MG63 (cell line): ENCODE results near the gene ZNG1B. TPM values are rescaled to one million over a fixed set of nuclear protein-coding genes. Genes with fewer than 3 reads are reported as not detected.
"Not testable (repeated sequence)": the region's sequence is repeated elsewhere in the genome, so short reads cannot be mapped to it uniquely, and the experiment has no call there.

Experiments
- DNase-seq: peaks from one replicate; pipeline ENCODE4 v3.0.0-alpha.2; 2020
- H3K27me3 ChIP-seq: fragments of 250-450 bp; sonication (Bioruptor Pico); 2 replicates; pipeline ENCODE4 v1.5.1; 2020; ENCODE audit warnings: mild to moderate bottlenecking, moderate library complexity
- H3K36me3 ChIP-seq: fragments of 250-450 bp; sonication (Bioruptor Pico); 2 replicates; pipeline ENCODE4 v1.5.1; 2020; ENCODE audit warnings: mild to moderate bottlenecking, moderate library complexity
- H3K4me3 ChIP-seq: fragments of 250-450 bp; sonication (Bioruptor Pico); 2 replicates; pipeline ENCODE4 v1.5.1; 2020; ENCODE audit warnings: mild to moderate bottlenecking, moderate library complexity
- H3K9me3 ChIP-seq: fragments of 250-450 bp; sonication (Bioruptor Pico); 2 replicates; pipeline ENCODE4 v1.5.1; 2020; ENCODE audit warnings: mild to moderate bottlenecking, moderate library complexity
- total RNA-seq: library from RNA; depleted of rRNA; stranded (reverse); fragments of >200 nt; shearing (Covaris generic); gene quantifications from 2 replicates; pipeline ENCODE4 v1.2.3, GENCODE V29; 2014; ENCODE audit warnings: low replicate concordance; rRNA removed

Gene ZNG1B
- total RNA-seq, 1 experiment from 2014 or later = 12.9 TPM

DNA sequence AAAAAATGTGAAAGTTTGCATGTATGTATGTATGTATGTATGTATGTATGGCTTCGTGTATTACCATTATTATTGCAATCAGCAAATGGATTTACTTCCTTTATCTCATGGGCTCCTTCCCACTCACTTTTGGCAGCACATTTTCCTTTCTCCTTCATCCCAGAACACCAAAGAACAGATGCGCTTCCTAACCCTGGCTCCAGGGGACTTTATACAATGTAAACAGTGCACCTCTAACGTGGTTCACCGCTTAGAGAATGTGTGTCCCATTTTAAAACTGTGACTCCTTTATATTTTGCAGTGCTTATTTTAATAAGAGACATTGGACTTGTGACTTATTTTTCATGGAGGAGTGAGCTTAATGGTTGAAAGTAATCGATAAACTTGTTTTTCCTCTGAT is 90.6 kb downstream of the ZNG1B start:
- H3K36me3 ChIP-seq, DNase-seq, H3K4me3 ChIP-seq, H3K9me3 ChIP-seq, H3K27me3 ChIP-seq: not testable (repeated sequence)

DNA sequence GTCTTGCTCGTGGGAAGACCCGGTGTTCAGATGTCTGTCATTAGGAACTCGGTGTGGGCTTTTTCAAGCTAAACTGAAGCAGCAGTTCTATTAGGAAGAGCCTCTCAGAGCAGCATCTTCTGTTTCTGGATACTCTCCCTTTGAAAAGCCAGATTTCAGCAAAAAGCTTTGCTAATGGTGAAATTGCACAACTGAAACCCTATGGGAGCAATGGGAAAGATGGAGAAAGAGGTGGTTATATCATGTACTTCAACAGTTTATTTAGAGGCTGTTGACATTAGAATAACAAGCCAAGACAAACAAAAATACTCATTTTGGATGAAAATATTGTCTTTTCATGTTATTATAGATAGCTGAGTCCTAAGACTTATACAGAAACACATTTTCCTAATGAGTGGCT is 91.4 kb downstream of the ZNG1B start:
- H3K36me3 ChIP-seq, H3K27me3 ChIP-seq, H3K9me3 ChIP-seq, H3K4me3 ChIP-seq, DNase-seq: not testable (repeated sequence)

DNA sequence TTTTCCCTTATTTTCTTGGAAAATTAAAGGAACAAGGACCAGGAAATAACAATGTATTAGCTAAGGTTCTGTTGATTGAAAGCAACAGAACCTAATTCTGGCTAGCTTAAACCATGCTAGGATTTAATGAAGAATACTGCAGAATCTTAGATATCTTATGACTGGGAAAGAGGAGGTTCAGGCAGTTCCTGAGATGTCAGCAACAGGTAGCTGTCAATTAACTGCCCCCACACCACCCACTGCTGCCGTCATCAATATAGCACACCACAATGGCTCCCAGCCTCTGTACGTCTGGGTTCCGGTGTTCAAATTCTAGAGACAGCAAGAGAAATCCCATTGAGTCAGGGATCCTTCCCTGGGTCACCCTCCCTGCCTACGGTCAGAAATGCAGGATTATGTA is 95.5 kb downstream of the ZNG1B start:
- H3K27me3 ChIP-seq, H3K9me3 ChIP-seq, H3K4me3 ChIP-seq, DNase-seq, H3K36me3 ChIP-seq: not testable (repeated sequence)

DNA sequence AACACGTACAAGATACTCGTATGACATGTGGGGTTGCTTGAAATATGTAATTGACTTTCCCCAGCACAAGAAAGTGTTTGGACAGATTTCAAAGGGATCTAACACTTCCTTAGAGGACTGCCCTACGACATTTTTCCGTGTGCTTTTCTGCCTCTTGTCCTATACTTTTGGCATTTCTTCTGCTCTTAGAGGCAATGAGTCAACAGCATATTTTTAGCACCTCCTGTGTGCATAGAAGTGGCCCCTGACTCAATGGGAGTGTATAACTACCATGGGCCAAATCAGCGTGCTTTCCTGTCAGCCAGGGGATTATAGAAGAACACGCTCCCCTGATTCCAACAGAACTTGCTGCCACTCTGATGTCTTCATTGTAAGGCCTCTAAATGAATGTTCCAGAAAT is 99.1 kb downstream of the ZNG1B start:
- H3K27me3 ChIP-seq, H3K36me3 ChIP-seq, H3K9me3 ChIP-seq, H3K4me3 ChIP-seq: not testable (repeated sequence)
- peak; percentile 11 for DNase-seq

DNA sequence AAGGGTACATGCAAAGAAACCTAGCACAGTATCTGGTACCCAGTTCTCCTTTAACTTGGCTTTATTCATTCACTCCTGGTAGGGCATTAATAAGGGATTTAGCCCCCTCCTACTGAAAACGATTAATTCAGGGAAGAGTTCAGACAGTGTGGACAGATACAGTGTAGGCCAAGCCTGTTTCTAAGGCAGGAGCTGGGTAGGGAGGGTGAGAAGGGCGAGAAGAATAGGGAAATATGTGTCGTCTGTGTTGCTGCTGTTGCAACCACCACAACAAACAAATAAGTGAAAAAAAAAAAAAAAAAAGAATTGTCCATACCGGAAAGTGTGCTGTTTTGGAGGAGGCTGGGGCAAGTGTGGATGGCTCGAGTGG is 103.3 kb downstream of the ZNG1B start:
- H3K36me3 ChIP-seq, H3K9me3 ChIP-seq, H3K4me3 ChIP-seq, DNase-seq, H3K27me3 ChIP-seq: not testable (repeated sequence)

DNA sequence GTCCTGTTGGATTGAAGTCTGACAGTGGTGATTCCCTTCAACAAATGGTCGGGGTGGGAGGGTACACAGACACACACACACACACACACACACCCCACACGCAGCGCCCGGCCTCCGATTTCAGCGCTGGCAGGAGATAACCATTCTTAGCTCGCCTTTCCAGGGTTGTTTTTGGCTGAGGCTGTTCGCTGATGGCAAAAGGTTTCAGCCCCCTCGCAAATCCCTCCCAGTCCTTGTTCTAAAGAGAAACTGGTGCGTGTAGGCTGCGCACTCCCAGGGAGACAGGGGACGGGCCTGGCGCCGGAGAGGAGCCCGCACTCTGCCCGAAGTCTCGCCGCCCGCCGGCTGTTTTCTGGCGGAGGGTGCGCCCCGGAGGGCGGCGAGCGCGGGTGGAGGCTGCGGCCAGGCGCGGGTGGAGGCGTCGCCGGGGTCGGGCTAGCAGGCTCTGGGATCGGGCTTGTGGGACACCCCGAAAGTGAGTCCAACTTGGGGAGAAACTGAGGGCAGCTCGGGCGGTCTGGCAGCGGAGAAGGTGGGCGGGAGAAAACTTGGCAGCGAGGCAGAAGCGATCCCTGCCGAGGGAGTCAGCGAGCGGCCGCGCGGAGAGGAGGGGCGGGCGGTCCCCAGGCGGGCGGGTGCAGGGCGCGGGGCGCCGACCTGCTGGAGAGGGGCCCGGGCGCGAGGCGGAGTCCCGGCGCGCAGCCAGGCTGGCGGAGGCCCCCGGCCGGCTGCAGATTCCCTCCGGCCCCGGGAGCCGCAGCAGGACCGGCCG is 103.9 kb downstream of the ZNG1B start:
- not testable (repeated sequence) for H3K9me3 ChIP-seq, H3K36me3 ChIP-seq, H3K27me3 ChIP-seq
- DNase-seq = peak; percentile 66
- H3K4me3 ChIP-seq = peak overlapping the region; percentile 51

DNA sequence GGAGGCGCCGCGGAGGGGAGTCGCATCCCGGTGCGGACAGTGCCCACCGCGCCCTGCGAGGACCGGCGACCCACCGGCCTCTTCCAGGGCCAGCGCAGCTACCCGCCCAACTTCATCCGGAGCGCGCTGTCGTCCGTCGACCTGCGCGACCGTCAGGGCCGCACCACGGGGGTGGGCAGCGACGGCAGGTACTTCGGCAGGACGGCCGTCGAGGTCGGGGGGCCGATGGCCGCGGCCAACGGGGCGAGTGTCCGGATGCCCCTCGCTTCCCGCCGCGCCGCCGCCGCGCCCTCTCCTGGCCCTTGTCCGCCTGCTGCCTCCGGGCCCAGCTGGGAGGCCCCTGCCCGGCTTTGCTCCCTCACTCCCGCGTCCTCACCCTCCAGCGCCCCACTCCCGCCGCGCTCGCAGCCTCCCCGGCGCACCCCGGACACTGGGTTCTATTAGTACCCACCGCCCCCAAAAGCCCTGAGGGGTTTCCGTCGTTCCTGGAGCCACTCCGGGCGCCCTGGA is 104.5 kb downstream of the ZNG1B start:
- not testable (repeated sequence) for H3K27me3 ChIP-seq, H3K9me3 ChIP-seq, H3K36me3 ChIP-seq
- DNase-seq = peak; percentile 15
- H3K4me3 ChIP-seq = peak overlapping the region; percentile 32; the same call in 1 of the 2 replicates

DNA sequence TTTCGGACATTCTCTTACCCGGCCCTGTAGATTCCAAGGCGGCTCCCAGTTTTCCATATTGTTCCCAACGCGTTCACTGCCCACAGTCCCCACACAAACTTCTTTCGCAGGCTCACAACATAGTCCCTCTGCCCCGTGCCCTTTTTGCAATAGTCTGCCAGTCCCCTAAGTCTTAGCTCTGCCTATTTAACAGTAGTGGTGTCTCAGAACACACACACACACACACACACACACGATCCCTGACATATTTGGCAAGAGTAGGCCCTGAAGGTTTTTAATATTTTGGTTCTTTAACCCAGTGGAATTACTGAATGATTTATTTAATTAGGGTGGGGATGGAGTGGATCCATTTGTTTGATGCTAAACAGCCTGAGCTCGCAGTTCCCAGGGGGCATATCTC is 105.0 kb downstream of the ZNG1B start:
- not testable (repeated sequence) for H3K36me3 ChIP-seq, DNase-seq, H3K9me3 ChIP-seq, H3K4me3 ChIP-seq, H3K27me3 ChIP-seq

Other genes starting within 250 kb of the ZNG1B start
- gene PAX8, start 158.8 kb upstream of the ZNG1B start, total RNA-seq = 0.46 and 0.69 TPM in 2 replicates
- gene FOXD4L1, start 61.0 kb downstream of the ZNG1B start, total RNA-seq = not detected in 2 replicates
- gene RABL2A, start 189.6 kb downstream of the ZNG1B start, total RNA-seq = 1.9 and 2.6 TPM in 2 replicates